HEK293T (cell line): ENCODE measurements around the gene MACROD2.

Source experiments
- CTCF ChIA-PET: fragments of 350-600 bp; formaldehyde crosslinking; extraction: SDS; loops from one replicate; lab custom pipeline; 2021; ENCODE audit warnings: antibody characterized with exemption, inconsistent platforms; lab: Yijun Ruan, JAX
- POLR2A ChIA-PET: fragments of 350-600 bp; formaldehyde crosslinking; extraction: SDS; loops from one replicate; lab custom pipeline; 2020; ENCODE audit warnings: antibody characterized with exemption, inconsistent platforms; lab: Yijun Ruan, JAX
- DNase-seq: peaks from one replicate; pipeline ENCODE4 v3.0.0; 2012; ENCODE audit warnings: mixed read lengths; ENCODE audit errors: extremely low spot score
- ARNT ChIP-seq: fragments of 450-650 bp; IDR thresholded peaks from 2 replicates; pipeline ENCODE4 v1.6.1; 2017; ENCODE audit warnings: mild to moderate bottlenecking
- BHLHE40 ChIP-seq: fragments of 450-650 bp; IDR thresholded peaks from 2 replicates; pipeline ENCODE4 v1.6.1; 2016; ENCODE audit warnings: mild to moderate bottlenecking, moderate library complexity, borderline replicate concordance
- CTBP1 ChIP-seq: fragments of 450-650 bp; IDR thresholded peaks from 2 replicates; pipeline ENCODE4 v1.6.1; 2016; ENCODE audit warnings: borderline replicate concordance
- ELF4 ChIP-seq: fragments of 450-650 bp; IDR thresholded peaks from 2 replicates; pipeline ENCODE4 v1.6.1; 2017; ENCODE audit warnings: antibody characterized with exemption
- FOXA1 ChIP-seq: fragments of 450-650 bp; IDR thresholded peaks from 2 replicates; pipeline ENCODE4 v1.6.1; 2016; ENCODE audit warnings: mild to moderate bottlenecking
- FOXK2 ChIP-seq: fragments of 450-650 bp; IDR thresholded peaks from 2 replicates; pipeline ENCODE4 v1.6.1; 2016; ENCODE audit warnings: mild to moderate bottlenecking
- FOXM1 ChIP-seq: fragments of 450-650 bp; IDR thresholded peaks from 2 replicates; pipeline ENCODE4 v1.6.1; 2017; ENCODE audit warnings: mild to moderate bottlenecking, borderline replicate concordance
- HDGF ChIP-seq: fragments of 450-650 bp; IDR thresholded peaks from 2 replicates; pipeline ENCODE4 v1.6.1; 2017; ENCODE audit warnings: antibody characterized with exemption, borderline replicate concordance
- L3MBTL2 ChIP-seq: fragments of 450-650 bp; conservative IDR thresholded peaks from 2 replicates; pipeline ENCODE4 v1.6.1; 2016; ENCODE audit warnings: mild to moderate bottlenecking
- LEF1 ChIP-seq: fragments of 450-650 bp; IDR thresholded peaks from 2 replicates; pipeline ENCODE4 v1.6.1; 2017; ENCODE audit warnings: mild to moderate bottlenecking, borderline replicate concordance
- NFRKB ChIP-seq: fragments of 450-650 bp; IDR thresholded peaks from 2 replicates; pipeline ENCODE4 v1.6.1; 2016; ENCODE audit warnings: mild to moderate bottlenecking, moderate library complexity
- PKNOX1 ChIP-seq: fragments of 450-650 bp; IDR thresholded peaks from 2 replicates; pipeline ENCODE4 v1.6.1; 2016
- SP1 ChIP-seq: fragments of 450-650 bp; IDR thresholded peaks from 2 replicates; pipeline ENCODE4 v1.6.1; 2017
- SUZ12 ChIP-seq: fragments of 450-650 bp; IDR thresholded peaks from 2 replicates; pipeline ENCODE4 v1.6.1; 2016; ENCODE audit warnings: mild to moderate bottlenecking
- TARDBP ChIP-seq: fragments of 450-650 bp; IDR thresholded peaks from 2 replicates; pipeline ENCODE4 v1.6.1; 2016
- ZNF384 ChIP-seq: fragments of 450-650 bp; IDR thresholded peaks from 2 replicates; pipeline ENCODE4 v1.6.1; 2016

MACROD2 gene

GRCh38 chr20:15396900-15397299 is 1401.6 kb downstream of the MACROD2 start:
- DNase-seq = no peak
- POLR2A ChIA-PET = no interaction called here
- TF ChIP-seq SUZ12 (no peak), ZNF384 (no peak), L3MBTL2 (no peak), LEF1 (no peak), CTBP1 (no peak), FOXM1 (no peak), TARDBP (no peak), FOXK2 (no peak), ARNT (no peak), PKNOX1 (no peak), HDGF (no peak), FOXA1 (no peak), NFRKB (no peak), SP1 (no peak)
- CTCF ChIA-PET = no interaction called here

GRCh38 chr20:15399781-15400180 is 1404.5 kb downstream of the MACROD2 start:
- CTCF ChIA-PET = no interaction called here
- no peak for TF ChIP-seq L3MBTL2
- TF ChIP-seq CTBP1 = no peak
- no peak for TF ChIP-seq ELF4
- TF ChIP-seq HDGF = no peak
- no peak for TF ChIP-seq FOXA1
- TF ChIP-seq LEF1 = no peak
- no peak for TF ChIP-seq ZNF384
- TF ChIP-seq TARDBP = no peak
- TF ChIP-seq FOXM1 = no peak
- TF ChIP-seq PKNOX1 = no peak
- no peak for TF ChIP-seq SUZ12
- no peak for TF ChIP-seq BHLHE40
- TF ChIP-seq ARNT = no peak
- TF ChIP-seq NFRKB = no peak
- TF ChIP-seq FOXK2 = no peak
- TF ChIP-seq SP1 = no peak
- POLR2A ChIA-PET = no interaction called here
- no peak for DNase-seq

GRCh38 chr20:15406072-15406471 is 1410.8 kb downstream of the MACROD2 start:
- ChIA-PET POLR2A (no interaction called here), CTCF (interaction anchor here (0.7 kb wide), 1 partner anchor 29 kb away, joined by 3 read pairs; no protein-coding TSS in a partner anchor)
- no peak for DNase-seq
- TF ChIP-seq CTBP1 (no peak), BHLHE40 (no peak), ZNF384 (no peak), ARNT (no peak), L3MBTL2 (no peak), SUZ12 (no peak), ELF4 (no peak), PKNOX1 (no peak), SP1 (no peak), LEF1 (no peak), HDGF (no peak), FOXA1 (no peak), TARDBP (no peak), NFRKB (no peak), FOXK2 (no peak), FOXM1 (no peak)

GRCh38 chr20:15411781-15412180 is 1416.5 kb downstream of the MACROD2 start:
- no peak for TF ChIP-seq FOXM1
- no peak for TF ChIP-seq ZNF384
- TF ChIP-seq TARDBP = no peak
- TF ChIP-seq SP1 = no peak
- TF ChIP-seq ELF4 = no peak
- TF ChIP-seq ARNT = no peak
- TF ChIP-seq CTBP1 = no peak
- no peak for TF ChIP-seq LEF1
- no peak for TF ChIP-seq HDGF
- TF ChIP-seq PKNOX1 = no peak
- TF ChIP-seq FOXK2 = no peak
- no peak for TF ChIP-seq BHLHE40
- no peak for TF ChIP-seq SUZ12
- TF ChIP-seq NFRKB = no peak
- TF ChIP-seq FOXA1 = no peak
- DNase-seq = no peak
- ChIA-PET CTCF (no interaction called here), POLR2A (interaction anchor here (0.6 kb wide), 1 partner anchor 860 kb away, joined by 3 read pairs; no protein-coding TSS in a partner anchor)

GRCh38 chr20:15415908-15416307 is 1420.6 kb downstream of the MACROD2 start:
- no peak for DNase-seq
- ChIA-PET POLR2A (no interaction called here), CTCF (no interaction called here)
- no peak for TF ChIP-seq HDGF
- TF ChIP-seq LEF1 = no peak
- TF ChIP-seq FOXM1 = no peak
- no peak for TF ChIP-seq TARDBP
- no peak for TF ChIP-seq SP1
- no peak for TF ChIP-seq CTBP1
- TF ChIP-seq NFRKB = no peak
- no peak for TF ChIP-seq BHLHE40
- TF ChIP-seq PKNOX1 = no peak
- TF ChIP-seq ZNF384 = no peak
- no peak for TF ChIP-seq ARNT
- TF ChIP-seq SUZ12 = no peak
